ENCODE results near the gene TMEM43. TPM values are rescaled to one million over a fixed set of nuclear protein-coding genes. Genes with fewer than 3 reads are reported as not detected.

TMEM43 gene
- total RNA-seq, 1 donor from 2014 or later, result 79.2 TPM

GRCh38 chr3:14145236-14145635, 20.4 kb downstream of the TMEM43 start:
- no peaks in the 10 kb centered on the region for H3K9me3 ChIP-seq (ENCODE audit: insufficient read depth, low read depth, low read length)
- peak overlapping the region; percentile 100 for H3K27ac ChIP-seq (ENCODE audit: low read depth, low read length)
- H3K79me2 ChIP-seq (ENCODE audit: insufficient read depth, low read length), result no peaks in the 10 kb centered on the region
- H3K4me2 ChIP-seq (ENCODE audit: low read length), result peak overlapping the region; percentile 81
- DNase-seq (ENCODE audit: low read depth) (peak; percentile 56), FAIRE-seq (no peak)
- no peak overlapping the region for H2AFZ ChIP-seq (ENCODE audit: low read depth, low read length)
- H3K36me3 Mint-ChIP-seq (ENCODE audit: low read depth, unreplicated experiment), result peaks cover 21% of the 10 kb centered on the region
- no peak overlapping the region for H3K4me3 ChIP-seq (ENCODE audit: insufficient read depth, low read depth, low read length)
- peak overlapping the region; percentile 100 for H3K27ac Mint-ChIP-seq (ENCODE audit: unreplicated experiment)
- H3K4me1 ChIP-seq (ENCODE audit: insufficient read depth, low read length), result peaks cover 30% of the 10 kb centered on the region
- H3K36me3 ChIP-seq (ENCODE audit: insufficient read depth, low read length), result peaks cover 11% of the 10 kb centered on the region
- TF ChIP-seq EZH2 (IDR thresholded peaks at IDR 0.05; ENCODE audit: insufficient read depth, low read length), result no peak
- TF ChIP-seq CTCF (IDR thresholded peaks at IDR 0.05; ENCODE audit: insufficient read depth, low read depth, low read length), result no peak
- no peaks in the 10 kb centered on the region for H3K27me3 ChIP-seq (ENCODE audit: insufficient read depth, low read length)
- H4K20me1 ChIP-seq (ENCODE audit: insufficient read depth, low read length), result peaks cover 3% of the 10 kb centered on the region
- H3K9ac ChIP-seq (ENCODE audit: low read length), result peak overlapping the region; percentile 91
- H3K4me3 Mint-ChIP-seq (ENCODE audit: unreplicated experiment), result no peak overlapping the region
- no peaks in the 10 kb centered on the region for H3K27me3 Mint-ChIP-seq (ENCODE audit: low read depth, unreplicated experiment)
- no peaks in the 10 kb centered on the region for H3K9me3 Mint-ChIP-seq (ENCODE audit: unreplicated experiment)
- peaks cover 41% of the 10 kb centered on the region for H3K4me1 Mint-ChIP-seq (ENCODE audit: low read depth, unreplicated experiment)

- Histone ChIP-seq H3K4me1 (ENCODE audit: insufficient read depth, low read length) (peaks cover 30% of the 10 kb centered on the region), H3K79me2 (ENCODE audit: insufficient read depth, low read length) (no peaks in the 10 kb centered on the region), H3K4me3 (ENCODE audit: insufficient read depth, low read depth, low read length) (no peak overlapping the region), H3K36me3 (ENCODE audit: insufficient read depth, low read length) (peaks cover 11% of the 10 kb centered on the region), H3K9me3 (ENCODE audit: insufficient read depth, low read depth, low read length) (no peaks in the 10 kb centered on the region), H4K20me1 (ENCODE audit: insufficient read depth, low read length) (peaks cover 3% of the 10 kb centered on the region), H3K27ac (ENCODE audit: low read depth, low read length) (peak overlapping the region; percentile 100), H2AFZ (ENCODE audit: low read depth, low read length) (no peak overlapping the region), H3K9ac (ENCODE audit: low read length) (peak overlapping the region; percentile 91), H3K4me2 (ENCODE audit: low read length) (peak overlapping the region; percentile 81), H3K27me3 (ENCODE audit: insufficient read depth, low read length) (no peaks in the 10 kb centered on the region)
- H3K27me3 Mint-ChIP-seq (ENCODE audit: low read depth, unreplicated experiment), result no peaks in the 10 kb centered on the region
- peaks cover 25% of the 10 kb centered on the region for H3K36me3 Mint-ChIP-seq (ENCODE audit: low read depth, unreplicated experiment)
- H3K4me3 Mint-ChIP-seq (ENCODE audit: unreplicated experiment), result no peak overlapping the region
- TF ChIP-seq CTCF (IDR thresholded peaks at IDR 0.05; ENCODE audit: insufficient read depth, low read depth, low read length) (no peak), EZH2 (IDR thresholded peaks at IDR 0.05; ENCODE audit: insufficient read depth, low read length) (no peak)
- peaks cover 43% of the 10 kb centered on the region for H3K4me1 Mint-ChIP-seq (ENCODE audit: low read depth, unreplicated experiment)
- H3K27ac Mint-ChIP-seq (ENCODE audit: unreplicated experiment), result peak overlapping the region; percentile 100
- no peaks in the 10 kb centered on the region for H3K9me3 Mint-ChIP-seq (ENCODE audit: unreplicated experiment)
- no peak for DNase-seq (ENCODE audit: low read depth)
- FAIRE-seq, result no peak
Observed at GRCh38 chr3:14145670-14146380, 21.0 kb downstream of the TMEM43 start.

All from astrocyte (in vitro differentiated cells and primary cell).